Measurements from ENCODE around the gene WEE2. TPM values are rescaled to one million over a fixed set of nuclear protein-coding genes. Genes with fewer than 3 reads are reported as not detected.

WEE2 gene
- total RNA-seq (2021; ENCODE audit: unreplicated experiment) = not detected
- polyA plus RNA-seq (2012) = 0.05 TPM in 1 of 2 replicates, not detected in the other
- Bru-seq, nascent RNA = percentile 14 among the genes with signal in this experiment
- percentile 21 among the genes with signal in this experiment for BruChase-seq, experiment 1, labeled RNA remaining after a 6-hour chase
- BruChase-seq, experiment 2, labeled RNA remaining after a 2-hour chase = percentile 23 among the genes with signal in this experiment
- long read RNA-seq = 0 reads

DNA sequence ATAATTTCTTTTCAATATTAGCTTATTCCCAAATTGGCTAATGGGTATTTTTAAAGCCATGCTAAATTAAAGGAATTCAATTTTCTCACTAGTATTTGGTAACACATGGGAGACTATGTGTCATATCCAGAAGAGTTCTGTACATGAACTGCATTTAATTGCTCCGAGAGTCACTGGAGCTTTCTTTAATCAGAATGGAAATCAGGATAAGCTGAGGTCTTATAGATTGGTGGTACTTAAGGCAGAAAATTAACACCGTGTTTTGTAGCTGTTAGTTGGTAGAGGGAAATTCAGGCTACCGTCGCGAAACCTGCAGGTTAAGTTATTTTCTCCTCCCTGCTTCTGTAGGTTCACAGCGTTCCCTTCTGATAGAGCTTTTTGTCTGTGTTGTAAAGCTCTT is at the start of gene WEE2:
WEE2 (plus strand) TSS at position 3 of the 400 bp plus-strand sequence. CDS start 406 bp downstream, outside the sequence.
- H3K9ac ChIP-seq (ENCODE audit: low read length) = no peak within 1 kb of the TSS
- RAD21 ChIA-PET (ENCODE audit: low non-redundant PET in 1 of 2, low total read pairs in 2 of 2, uncharacterized antibody in 2 of 2, unreplicated experiment in 2 of 2) = no interaction called here
- H3K27me3 ChIP-seq (ENCODE audit: insufficient read depth, low read length) = 0 out of 2 replicates have a peak, but pooled peaks cover under 1% of the 10 kb centered on the region
- intact Hi-C loops (cut with micrococcal nuclease) = no loop called here
- H3K4me1 ChIP-seq (ENCODE audit: control insufficient read depth in 1 of 2, insufficient read depth in 2 of 2, low read length in 2 of 2) = peaks cover under 1% of the 10 kb centered on the region in 2 experiments; a peak in 2 of 4 replicates
- no peaks in the 10 kb centered on the region for H3K79me2 ChIP-seq (ENCODE audit: insufficient read depth, low read length)
- H3K4me2 ChIP-seq (ENCODE audit: low read length) = no peak within 1 kb of the TSS
- H4K20me1 ChIP-seq (ENCODE audit: insufficient read depth) = no peaks in the 10 kb centered on the region
- H3K9me3 ChIP-seq (ENCODE audit: control insufficient read depth in 1 of 2, insufficient read depth in 1 of 2, low read depth in 1 of 2, low read length in 2 of 2) = no peaks in the 10 kb centered on the region
- POLR2A ChIA-PET = no interaction called here
- no peak within 1 kb of the TSS for H3K27ac ChIP-seq (ENCODE audit: low read depth, low read length)
- CTCF ChIA-PET = interaction anchor here (1.2 kb wide), 1 partner anchor 30 kb away, joined by 3 read pairs; the partner anchor contains the start of gene SSBP1
- no peak within 1 kb of the TSS for H3K4me3 ChIP-seq (replicated peaks in 1 of 2; ENCODE audit: low read depth in 1 of 2, low read length in 2 of 2)
- BruUV-seq (replicated peaks) = no TSS peak
- TF ChIP-seq, protein P1, sequence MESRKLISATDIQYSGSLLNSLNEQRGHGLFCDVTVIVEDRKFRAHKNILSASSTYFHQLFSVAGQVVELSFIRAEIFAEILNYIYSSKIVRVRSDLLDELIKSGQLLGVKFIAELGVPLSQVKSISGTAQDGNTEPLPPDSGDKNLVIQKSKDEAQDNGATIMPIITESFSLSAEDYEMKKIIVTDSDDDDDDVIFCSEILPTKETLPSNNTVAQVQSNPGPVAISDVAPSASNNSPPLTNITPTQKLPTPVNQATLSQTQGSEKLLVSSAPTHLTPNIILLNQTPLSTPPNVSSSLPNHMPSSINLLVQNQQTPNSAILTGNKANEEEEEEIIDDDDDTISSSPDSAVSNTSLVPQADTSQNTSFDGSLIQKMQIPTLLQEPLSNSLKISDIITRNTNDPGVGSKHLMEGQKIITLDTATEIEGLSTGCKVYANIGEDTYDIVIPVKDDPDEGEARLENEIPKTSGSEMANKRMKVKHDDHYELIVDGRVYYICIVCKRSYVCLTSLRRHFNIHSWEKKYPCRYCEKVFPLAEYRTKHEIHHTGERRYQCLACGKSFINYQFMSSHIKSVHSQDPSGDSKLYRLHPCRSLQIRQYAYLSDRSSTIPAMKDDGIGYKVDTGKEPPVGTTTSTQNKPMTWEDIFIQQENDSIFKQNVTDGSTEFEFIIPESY (IDR thresholded peaks at IDR 0.05; ENCODE audit: extremely low read depth, insufficient replicate concordance, low read length) = no peak
- TF ChIP-seq POLR2A (IDR thresholded peaks at IDR 0.05; ENCODE audit: borderline replicate concordance, extremely low read depth, insufficient read depth, insufficient read length) = no peak
- no peak for TF ChIP-seq ELF1 (IDR thresholded peaks at IDR 0.05; ENCODE audit: borderline replicate concordance, low read depth)
- TF ChIP-seq SIN3A (IDR thresholded peaks at IDR 0.05; ENCODE audit: low read depth) = no peak
- TF ChIP-seq, protein P2, sequence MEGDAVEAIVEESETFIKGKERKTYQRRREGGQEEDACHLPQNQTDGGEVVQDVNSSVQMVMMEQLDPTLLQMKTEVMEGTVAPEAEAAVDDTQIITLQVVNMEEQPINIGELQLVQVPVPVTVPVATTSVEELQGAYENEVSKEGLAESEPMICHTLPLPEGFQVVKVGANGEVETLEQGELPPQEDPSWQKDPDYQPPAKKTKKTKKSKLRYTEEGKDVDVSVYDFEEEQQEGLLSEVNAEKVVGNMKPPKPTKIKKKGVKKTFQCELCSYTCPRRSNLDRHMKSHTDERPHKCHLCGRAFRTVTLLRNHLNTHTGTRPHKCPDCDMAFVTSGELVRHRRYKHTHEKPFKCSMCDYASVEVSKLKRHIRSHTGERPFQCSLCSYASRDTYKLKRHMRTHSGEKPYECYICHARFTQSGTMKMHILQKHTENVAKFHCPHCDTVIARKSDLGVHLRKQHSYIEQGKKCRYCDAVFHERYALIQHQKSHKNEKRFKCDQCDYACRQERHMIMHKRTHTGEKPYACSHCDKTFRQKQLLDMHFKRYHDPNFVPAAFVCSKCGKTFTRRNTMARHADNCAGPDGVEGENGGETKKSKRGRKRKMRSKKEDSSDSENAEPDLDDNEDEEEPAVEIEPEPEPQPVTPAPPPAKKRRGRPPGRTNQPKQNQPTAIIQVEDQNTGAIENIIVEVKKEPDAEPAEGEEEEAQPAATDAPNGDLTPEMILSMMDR (IDR thresholded peaks at IDR 0.05 in 2 of 3, conservative IDR thresholded peaks at IDR 0.05 in 1 of 3; ENCODE audit: borderline replicate concordance in 1 of 3, insufficient read depth in 1 of 3, low read depth in 2 of 3, low read length in 2 of 3) = no peak
- no peak for TF ChIP-seq TCF7L2 (IDR thresholded peaks at IDR 0.05; ENCODE audit: borderline replicate concordance, extremely low read depth, insufficient read depth, insufficient read length)
- no peak for TF ChIP-seq POLR2AphosphoS5 (IDR thresholded peaks at IDR 0.05; ENCODE audit: low read depth, low read length)
- no peak for TF ChIP-seq SP1 (IDR thresholded peaks at IDR 0.05; ENCODE audit: low read depth)
- no peak for TF ChIP-seq FOSL1 (IDR thresholded peaks at IDR 0.05; ENCODE audit: low read depth)
- no peak for TF ChIP-seq JUND (IDR thresholded peaks at IDR 0.05)
- TF ChIP-seq, protein P3, sequence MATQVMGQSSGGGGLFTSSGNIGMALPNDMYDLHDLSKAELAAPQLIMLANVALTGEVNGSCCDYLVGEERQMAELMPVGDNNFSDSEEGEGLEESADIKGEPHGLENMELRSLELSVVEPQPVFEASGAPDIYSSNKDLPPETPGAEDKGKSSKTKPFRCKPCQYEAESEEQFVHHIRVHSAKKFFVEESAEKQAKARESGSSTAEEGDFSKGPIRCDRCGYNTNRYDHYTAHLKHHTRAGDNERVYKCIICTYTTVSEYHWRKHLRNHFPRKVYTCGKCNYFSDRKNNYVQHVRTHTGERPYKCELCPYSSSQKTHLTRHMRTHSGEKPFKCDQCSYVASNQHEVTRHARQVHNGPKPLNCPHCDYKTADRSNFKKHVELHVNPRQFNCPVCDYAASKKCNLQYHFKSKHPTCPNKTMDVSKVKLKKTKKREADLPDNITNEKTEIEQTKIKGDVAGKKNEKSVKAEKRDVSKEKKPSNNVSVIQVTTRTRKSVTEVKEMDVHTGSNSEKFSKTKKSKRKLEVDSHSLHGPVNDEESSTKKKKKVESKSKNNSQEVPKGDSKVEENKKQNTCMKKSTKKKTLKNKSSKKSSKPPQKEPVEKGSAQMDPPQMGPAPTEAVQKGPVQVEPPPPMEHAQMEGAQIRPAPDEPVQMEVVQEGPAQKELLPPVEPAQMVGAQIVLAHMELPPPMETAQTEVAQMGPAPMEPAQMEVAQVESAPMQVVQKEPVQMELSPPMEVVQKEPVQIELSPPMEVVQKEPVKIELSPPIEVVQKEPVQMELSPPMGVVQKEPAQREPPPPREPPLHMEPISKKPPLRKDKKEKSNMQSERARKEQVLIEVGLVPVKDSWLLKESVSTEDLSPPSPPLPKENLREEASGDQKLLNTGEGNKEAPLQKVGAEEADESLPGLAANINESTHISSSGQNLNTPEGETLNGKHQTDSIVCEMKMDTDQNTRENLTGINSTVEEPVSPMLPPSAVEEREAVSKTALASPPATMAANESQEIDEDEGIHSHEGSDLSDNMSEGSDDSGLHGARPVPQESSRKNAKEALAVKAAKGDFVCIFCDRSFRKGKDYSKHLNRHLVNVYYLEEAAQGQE (IDR thresholded peaks at IDR 0.05; ENCODE audit: low read depth) = no peak
- TF ChIP-seq, protein P4, sequence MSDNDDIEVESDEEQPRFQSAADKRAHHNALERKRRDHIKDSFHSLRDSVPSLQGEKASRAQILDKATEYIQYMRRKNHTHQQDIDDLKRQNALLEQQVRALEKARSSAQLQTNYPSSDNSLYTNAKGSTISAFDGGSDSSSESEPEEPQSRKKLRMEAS (IDR thresholded peaks at IDR 0.05) = no peak
- no peak for TF ChIP-seq YY1 (IDR thresholded peaks at IDR 0.05; ENCODE audit: extremely low read depth, insufficient replicate concordance, low read depth, low read length)
- DNase-seq (ENCODE audit: low read depth, low spot score) = no peak
- no peak for ATAC-seq
- H3K36me3 ChIP-seq (ENCODE audit: control insufficient read depth in 1 of 2, insufficient read depth in 2 of 2, low read length in 2 of 2) = no peaks in the 10 kb centered on the region
- H2AFZ ChIP-seq (ENCODE audit: low read depth, low read length, poor library complexity, severe bottlenecking) = no peak within 1 kb of the TSS
- no peaks in the 10 kb centered on the region for H3K9me2 ChIP-seq (ENCODE audit: insufficient read depth)
